Measurements from ENCODE around the gene MPP1.
A peak's percentile ranks its signal among the peaks of the same experiment; 100 is the strongest.

Gene MPP1

GRCh38 chrX:154804957-154805695 lies at the start of gene MPP1:
Gene MPP1 (minus strand): TSS chrX:154805485. CDS start chrX:154805373, 112 bp downstream.
- TF ChIP-seq CTCF (IDR thresholded peaks at IDR 0.05; ENCODE audit: extremely low read depth, missing control alignments) = no peak
- peak; percentile 88 for DNase-seq (ENCODE audit: low spot score)

GRCh38 chrX:154850957-154851611 lies 45.8 kb upstream of the MPP1 start:
- DNase-seq (ENCODE audit: low spot score) = no peak
- no peak for TF ChIP-seq CTCF (IDR thresholded peaks at IDR 0.05; ENCODE audit: extremely low read depth, missing control alignments)

GRCh38 chrX:154840856-154841255 lies 35.6 kb upstream of the MPP1 start:
- TF ChIP-seq CTCF (IDR thresholded peaks at IDR 0.05; ENCODE audit: extremely low read depth, missing control alignments) = no peak
- DNase-seq (ENCODE audit: low spot score) = peak; percentile 29

- no peak for TF ChIP-seq CTCF (IDR thresholded peaks at IDR 0.05; ENCODE audit: extremely low read depth, missing control alignments)
- DNase-seq (ENCODE audit: low spot score) = no peak
These were observed 30.9 kb upstream of the MPP1 start for GRCh38 chrX:154836163-154836562.

- TF ChIP-seq CTCF (IDR thresholded peaks at IDR 0.05; ENCODE audit: extremely low read depth, missing control alignments) = no peak
- DNase-seq (ENCODE audit: low spot score) = no peak
These were observed 29.3 kb upstream of the MPP1 start, which contains the start of gene SMIM9 for GRCh38 chrX:154834562-154834961. Gene SMIM9 (minus strand): TSS chrX:154834662. CDS start chrX:154830856, 3,806 bp downstream.

GRCh38 chrX:154833746-154834274 lies 28.5 kb upstream of the MPP1 start:
- no peak for DNase-seq (ENCODE audit: low spot score)
- no peak for TF ChIP-seq CTCF (IDR thresholded peaks at IDR 0.05; ENCODE audit: extremely low read depth, missing control alignments)

- TF ChIP-seq CTCF (IDR thresholded peaks at IDR 0.05; ENCODE audit: extremely low read depth, missing control alignments) = no peak
- no peak for DNase-seq (ENCODE audit: low spot score)
These were observed 24.7 kb upstream of the MPP1 start for GRCh38 chrX:154829926-154830442.

All from GM20000 (cell line).